Testis (tissue), 2 donors: ENCODE measurements around the gene SEMA3B.

Experiments
- POLR2A ChIP-seq: fragments of 450-650 bp; IDR thresholded peaks from one replicate; pipeline ENCODE4 v1.6.1; 2017; ENCODE audit warnings: antibody characterized with exemption, mild to moderate bottlenecking, moderate library complexity
- TF ChIP-seq, protein P1 (sequence below), 3 experiments: fragments of 450-650 bp in 2 of 3; fragments of 200-600 bp in 1 of 3; sonication (generic) in 1 of 3; IDR thresholded peaks; one replicate each; pipeline ENCODE4 v1.5.1; 2016 to 2019; ENCODE audit warnings: antibody characterized with exemption in 3 of 3, mild to moderate bottlenecking in 2 of 3, moderate library complexity in 1 of 3

- TF ChIP-seq, protein P1, sequence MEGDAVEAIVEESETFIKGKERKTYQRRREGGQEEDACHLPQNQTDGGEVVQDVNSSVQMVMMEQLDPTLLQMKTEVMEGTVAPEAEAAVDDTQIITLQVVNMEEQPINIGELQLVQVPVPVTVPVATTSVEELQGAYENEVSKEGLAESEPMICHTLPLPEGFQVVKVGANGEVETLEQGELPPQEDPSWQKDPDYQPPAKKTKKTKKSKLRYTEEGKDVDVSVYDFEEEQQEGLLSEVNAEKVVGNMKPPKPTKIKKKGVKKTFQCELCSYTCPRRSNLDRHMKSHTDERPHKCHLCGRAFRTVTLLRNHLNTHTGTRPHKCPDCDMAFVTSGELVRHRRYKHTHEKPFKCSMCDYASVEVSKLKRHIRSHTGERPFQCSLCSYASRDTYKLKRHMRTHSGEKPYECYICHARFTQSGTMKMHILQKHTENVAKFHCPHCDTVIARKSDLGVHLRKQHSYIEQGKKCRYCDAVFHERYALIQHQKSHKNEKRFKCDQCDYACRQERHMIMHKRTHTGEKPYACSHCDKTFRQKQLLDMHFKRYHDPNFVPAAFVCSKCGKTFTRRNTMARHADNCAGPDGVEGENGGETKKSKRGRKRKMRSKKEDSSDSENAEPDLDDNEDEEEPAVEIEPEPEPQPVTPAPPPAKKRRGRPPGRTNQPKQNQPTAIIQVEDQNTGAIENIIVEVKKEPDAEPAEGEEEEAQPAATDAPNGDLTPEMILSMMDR (IDR thresholded peaks at IDR 0.05): no peak
- no peak for TF ChIP-seq POLR2A
These were observed 51.9 kb downstream of the SEMA3B start for GRCh38 chr3:50320853-50321335.
